IPS-20b (cell line): ENCODE measurements around the gene PANX3.

Experiments
- H3K27ac ChIP-seq: one replicate; pipeline ENCODE4 v1.5.1; 2013; ENCODE audit warnings: low read length
- H3K27me3 ChIP-seq: 2 replicates; pipeline ENCODE4 v1.6.1; 2013; ENCODE audit warnings: mild to moderate bottlenecking, low read length, inconsistent platforms; ENCODE audit not compliant: insufficient read depth
- H3K36me3 ChIP-seq: 2 replicates; pipeline ENCODE4 v1.6.1; 2013; ENCODE audit warnings: low read depth, mild to moderate bottlenecking, inconsistent platforms, low read length, moderate library complexity; ENCODE audit not compliant: insufficient read depth
- H3K4me1 ChIP-seq: 2 replicates; pipeline ENCODE4 v1.6.1; 2013; ENCODE audit warnings: mild to moderate bottlenecking, control low read depth, inconsistent platforms, low read length, moderate library complexity; ENCODE audit not compliant: insufficient read depth
- H3K4me3 ChIP-seq: 2 replicates; pipeline ENCODE4 v1.5.1; 2013; ENCODE audit warnings: mild to moderate bottlenecking, low read length, inconsistent platforms
- H3K9ac ChIP-seq: 2 replicates; pipeline ENCODE4 v1.6.1; 2013; ENCODE audit warnings: low read depth, mild to moderate bottlenecking, inconsistent platforms, low read length, moderate library complexity
- H3K9me3 ChIP-seq: 2 replicates; pipeline ENCODE4 v1.6.1; 2013; ENCODE audit warnings: mild to moderate bottlenecking, low read depth, low read length, inconsistent platforms; ENCODE audit not compliant: insufficient read depth

PANX3 gene

DNA sequence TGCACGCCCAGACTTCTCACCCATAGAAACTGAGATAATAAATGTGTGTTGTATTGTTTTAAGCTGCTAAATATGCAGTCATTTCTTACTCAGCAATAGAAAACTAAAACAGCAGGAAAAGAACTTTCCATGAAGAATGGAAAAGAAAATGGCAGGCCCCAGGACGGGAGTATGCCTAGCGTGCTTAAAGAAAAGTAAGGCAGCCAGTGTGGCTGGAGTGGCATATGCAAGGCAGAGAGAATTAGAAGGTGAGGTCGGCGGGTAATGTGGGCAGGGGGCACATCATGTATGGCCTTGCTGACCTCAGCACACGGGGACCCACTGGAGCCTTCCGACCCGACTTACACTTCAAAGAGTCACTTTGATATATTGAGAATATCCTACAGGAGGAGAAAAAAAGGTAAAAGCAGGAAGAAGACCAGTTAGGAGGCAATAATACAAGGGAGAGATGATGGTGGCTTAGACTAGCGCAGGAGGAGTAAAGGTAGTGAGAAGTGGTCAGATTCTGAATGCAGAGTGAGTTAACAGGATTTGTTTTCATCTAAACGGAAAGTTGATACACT lies 31.9 kb downstream of the PANX3 start:
- H3K36me3 ChIP-seq, result 0 out of 2 replicates have a peak, but pooled peaks cover 10% of the 10 kb centered on the region
- H3K4me1 ChIP-seq, result no peaks in the 10 kb centered on the region
- H3K4me3 ChIP-seq, result no peak overlapping the region
- H3K27me3 ChIP-seq, result no peaks in the 10 kb centered on the region; the same call in 1 of the 2 replicates
- H3K9me3 ChIP-seq, result no peaks in the 10 kb centered on the region
- H3K27ac ChIP-seq, result no peak overlapping the region
- no peak overlapping the region for H3K9ac ChIP-seq

DNA sequence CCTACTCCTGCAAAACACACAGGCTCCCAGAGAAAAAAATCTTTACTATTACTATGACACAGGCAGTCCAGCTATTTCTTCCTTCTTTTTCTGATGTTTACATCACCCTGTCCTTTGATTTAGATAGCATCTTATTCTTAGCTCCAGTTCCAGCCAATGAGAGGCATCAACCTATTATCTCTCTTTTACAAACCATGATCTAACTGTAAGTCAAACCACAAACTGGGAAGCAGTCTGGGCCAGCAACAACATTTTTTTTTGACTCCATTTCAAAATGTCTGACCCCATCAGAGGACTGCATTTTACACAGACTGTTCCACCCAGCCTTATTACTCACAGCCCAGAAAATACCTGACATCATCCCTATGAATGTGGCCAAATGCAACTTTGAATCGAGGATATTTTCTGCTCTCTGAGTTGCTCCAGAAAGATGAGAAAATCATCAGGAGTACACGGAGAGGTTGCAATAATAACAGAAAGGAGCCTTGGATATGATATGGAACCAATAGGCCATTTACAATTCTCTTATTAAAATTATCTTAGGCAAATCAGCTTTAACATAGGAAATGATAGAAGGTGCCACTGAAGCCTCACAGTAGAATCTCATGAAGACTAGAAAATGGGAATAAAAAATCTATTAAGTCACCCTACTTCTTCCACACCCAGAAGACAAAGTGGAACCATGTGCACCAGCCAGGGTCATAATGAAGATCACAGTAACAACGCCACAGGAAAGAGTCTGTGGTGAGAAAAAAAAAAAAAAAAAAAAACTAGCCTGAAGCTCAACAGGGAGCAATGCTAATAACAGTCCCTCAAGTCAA lies 32.6 kb downstream of the PANX3 start:
- no peak overlapping the region for H3K9ac ChIP-seq
- no peaks in the 10 kb centered on the region for H3K4me1 ChIP-seq
- no peaks in the 10 kb centered on the region; the same call in 1 of the 2 replicates for H3K27me3 ChIP-seq
- no peaks in the 10 kb centered on the region for H3K9me3 ChIP-seq
- H3K36me3 ChIP-seq, result 0 out of 2 replicates have a peak, but pooled peaks cover 7% of the 10 kb centered on the region
- no peak overlapping the region for H3K4me3 ChIP-seq
- H3K27ac ChIP-seq, result no peak overlapping the region

DNA sequence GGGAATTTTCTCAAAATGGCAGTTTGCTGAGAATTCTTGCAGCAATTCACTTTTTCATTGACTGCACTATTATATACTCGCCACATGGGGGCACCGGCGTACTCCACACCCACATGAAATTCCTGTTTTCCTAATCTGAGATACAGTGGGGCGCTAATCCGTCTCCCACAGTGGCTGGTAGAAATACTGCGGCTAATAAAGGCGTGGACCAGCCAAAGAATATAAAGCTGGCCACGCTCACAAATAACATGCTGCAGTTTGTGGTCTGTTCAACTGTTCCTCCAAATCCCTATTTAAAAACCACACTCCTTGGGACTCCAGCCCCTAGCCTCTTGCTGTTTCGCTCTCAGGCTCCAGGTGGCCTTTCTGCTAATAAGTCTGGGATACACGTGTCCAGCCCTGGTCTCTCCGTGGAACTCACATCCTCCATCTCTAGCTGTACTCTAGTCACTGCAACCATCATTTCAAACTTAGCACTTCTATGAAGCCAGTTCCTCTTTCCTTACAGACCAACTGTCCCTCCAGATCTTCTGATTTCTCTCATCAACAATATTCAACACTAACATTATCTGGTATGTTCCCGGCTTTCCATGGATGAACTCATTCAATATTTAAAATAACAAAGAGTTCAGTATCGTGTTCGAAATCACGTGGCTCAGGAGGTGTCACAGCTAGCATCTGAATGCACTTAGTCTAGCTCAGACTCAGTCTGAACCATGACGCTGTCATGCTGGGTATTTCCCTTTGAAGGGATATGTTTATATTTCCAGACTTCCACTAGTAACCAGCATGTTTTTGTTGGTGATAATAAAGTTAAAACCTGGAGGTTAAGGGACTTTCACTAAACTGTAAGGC lies 33.4 kb downstream of the PANX3 start:
- Histone ChIP-seq H3K9ac (no peak overlapping the region), H3K9me3 (no peaks in the 10 kb centered on the region), H3K4me1 (no peaks in the 10 kb centered on the region), H3K36me3 (no peaks in the 10 kb centered on the region), H3K27ac (no peak overlapping the region), H3K27me3 (no peaks in the 10 kb centered on the region; the same call in none of the 2 replicates), H3K4me3 (peak overlapping the region; percentile 4; the same call in 1 of the 2 replicates)

DNA sequence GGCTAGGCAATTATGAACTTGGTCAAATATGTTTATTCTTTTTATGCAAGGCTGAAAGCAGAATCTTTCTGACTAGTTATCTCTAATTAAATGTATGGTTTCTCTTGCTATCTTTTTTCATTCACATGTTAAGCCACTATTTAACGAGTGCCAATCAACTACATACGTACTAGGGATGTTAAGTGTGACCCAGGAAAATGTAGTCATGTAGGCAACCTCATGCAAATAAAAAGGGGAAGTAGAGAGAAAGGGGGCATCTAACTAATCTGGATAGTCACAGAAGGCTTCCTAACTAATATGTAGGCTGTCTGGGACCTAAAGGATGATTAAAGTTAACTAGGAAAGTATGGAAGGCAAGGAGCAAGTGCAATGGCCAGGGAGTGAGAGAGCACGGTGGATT lies 34.9 kb downstream of the PANX3 start:
- Histone ChIP-seq H3K27ac (no peak overlapping the region), H3K9me3 (no peaks in the 10 kb centered on the region), H3K4me1 (no peaks in the 10 kb centered on the region), H3K36me3 (no peaks in the 10 kb centered on the region), H3K9ac (no peak overlapping the region), H3K4me3 (no peak overlapping the region), H3K27me3 (no peaks in the 10 kb centered on the region; the same call in none of the 2 replicates)

DNA sequence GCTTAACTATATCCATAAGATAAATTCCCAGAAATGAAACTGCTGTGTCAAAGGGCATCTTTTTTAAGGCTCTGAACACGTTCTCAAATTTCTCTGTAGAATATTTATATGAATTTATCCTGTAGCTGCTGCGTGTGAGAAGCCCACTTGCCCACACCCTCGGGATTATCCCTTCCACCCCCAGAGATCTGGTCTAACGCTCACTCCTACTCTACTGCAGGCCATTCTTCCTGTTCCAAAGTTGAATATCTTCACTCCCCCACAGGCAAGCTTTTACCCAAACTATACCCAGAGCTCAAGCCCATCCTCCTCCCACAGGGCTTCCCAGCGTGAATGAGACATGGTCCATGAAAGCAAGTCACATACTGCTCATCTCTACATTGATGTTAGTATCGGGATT lies 37.4 kb downstream of the PANX3 start:
- no peaks in the 10 kb centered on the region for H3K36me3 ChIP-seq
- H3K9me3 ChIP-seq, result no peaks in the 10 kb centered on the region
- H3K4me1 ChIP-seq, result no peaks in the 10 kb centered on the region
- no peak overlapping the region for H3K4me3 ChIP-seq
- no peak overlapping the region for H3K9ac ChIP-seq
- no peak overlapping the region for H3K27ac ChIP-seq
- H3K27me3 ChIP-seq, result no peaks in the 10 kb centered on the region; the same call in none of the 2 replicates

DNA sequence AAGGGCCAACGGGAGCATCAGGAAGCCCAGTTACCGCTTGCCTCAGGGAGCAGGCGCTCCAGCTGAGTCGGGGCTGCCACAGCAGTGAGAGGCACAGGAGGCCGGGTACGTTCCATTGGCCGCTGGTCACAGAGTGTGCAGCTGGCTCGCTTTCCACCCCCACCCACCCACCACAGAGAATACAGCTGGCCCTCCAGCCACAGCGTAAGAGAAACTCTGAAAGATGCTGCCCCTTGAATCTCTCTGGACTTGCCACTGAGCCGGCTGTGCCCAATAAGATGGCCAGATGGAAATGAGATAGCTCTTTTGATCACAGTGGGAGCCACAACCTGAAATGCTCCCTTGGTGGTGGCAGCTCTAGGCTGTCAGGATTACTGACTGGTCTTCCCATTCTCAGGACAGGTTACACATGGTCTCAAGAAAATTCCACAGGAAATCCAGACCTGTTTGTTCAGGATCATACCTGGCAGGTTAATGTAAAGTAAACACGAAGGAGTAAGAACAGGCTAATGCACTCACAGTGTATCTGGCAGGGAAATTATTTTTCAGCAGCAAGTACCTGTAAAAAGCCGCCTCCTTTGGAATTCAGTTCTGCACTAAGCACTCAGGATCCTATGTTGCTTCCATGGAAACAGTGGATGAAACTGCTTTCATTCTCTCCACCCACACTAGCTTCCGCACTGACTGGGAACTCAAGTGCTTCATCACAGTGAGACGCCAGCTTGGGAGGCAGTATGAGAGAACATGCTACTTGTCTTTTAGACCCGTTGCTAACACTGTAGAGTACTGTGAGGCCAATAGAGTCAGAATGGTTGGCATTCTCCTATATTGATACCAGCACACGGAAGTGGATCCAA lies 45.8 kb downstream of the PANX3 start:
- Histone ChIP-seq H3K9me3 (no peaks in the 10 kb centered on the region), H3K36me3 (no peaks in the 10 kb centered on the region), H3K27ac (no peak overlapping the region), H3K9ac (no peak overlapping the region), H3K27me3 (peaks cover 4% of the 10 kb centered on the region; the same call in 1 of the 2 replicates), H3K4me1 (peaks cover 15% of the 10 kb centered on the region), H3K4me3 (peak overlapping the region; percentile 14; the same call in 1 of the 2 replicates)

DNA sequence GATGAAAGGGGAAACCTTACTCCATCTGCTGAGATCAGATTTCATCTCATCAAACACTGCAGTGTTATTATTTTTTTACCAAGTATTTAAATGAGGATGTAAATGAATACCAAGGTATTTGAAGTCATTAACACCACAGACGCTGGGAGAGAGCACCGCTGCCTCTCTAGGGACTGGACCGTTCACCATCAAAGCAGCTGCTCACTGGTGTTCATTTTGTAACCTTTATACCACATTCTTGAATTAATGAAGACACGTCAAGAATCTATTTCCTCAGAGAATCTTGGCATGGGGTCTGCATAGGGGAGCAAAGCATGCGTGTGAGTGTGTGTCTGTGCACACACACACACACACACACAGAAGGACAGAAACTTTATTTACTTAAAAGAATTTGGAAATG lies 46.7 kb downstream of the PANX3 start:
- Histone ChIP-seq H3K9me3 (no peaks in the 10 kb centered on the region), H3K4me3 (peak overlapping the region; percentile 14; the same call in 1 of the 2 replicates), H3K9ac (no peak overlapping the region), H3K4me1 (peaks cover 15% of the 10 kb centered on the region), H3K27me3 (peaks cover 4% of the 10 kb centered on the region; the same call in 1 of the 2 replicates), H3K27ac (no peak overlapping the region), H3K36me3 (no peaks in the 10 kb centered on the region)

DNA sequence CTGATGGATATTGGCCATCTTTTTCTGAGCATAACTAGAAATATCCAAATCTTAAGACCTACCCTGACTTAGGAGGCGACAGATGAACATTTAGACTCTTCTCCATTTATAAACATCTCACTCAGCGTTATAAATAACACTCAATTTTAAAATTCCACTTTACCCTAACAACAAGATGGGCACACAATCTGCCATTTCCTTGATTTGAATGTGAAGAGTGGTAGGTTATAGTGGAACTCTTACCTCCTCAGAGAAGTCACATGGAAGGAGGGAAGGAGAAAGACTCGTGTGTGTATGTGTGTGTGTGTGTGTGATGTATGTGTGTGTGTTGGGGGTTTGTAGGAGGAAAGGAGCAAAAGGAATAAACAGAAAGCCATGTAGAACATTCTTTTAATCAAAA lies 47.3 kb downstream of the PANX3 start:
- H3K27me3 ChIP-seq, result peaks cover 4% of the 10 kb centered on the region; the same call in 1 of the 2 replicates
- H3K9me3 ChIP-seq, result no peaks in the 10 kb centered on the region
- no peak overlapping the region for H3K9ac ChIP-seq
- peaks cover 15% of the 10 kb centered on the region for H3K4me1 ChIP-seq
- no peak overlapping the region for H3K27ac ChIP-seq
- no peaks in the 10 kb centered on the region for H3K36me3 ChIP-seq
- no peak overlapping the region for H3K4me3 ChIP-seq

DNA sequence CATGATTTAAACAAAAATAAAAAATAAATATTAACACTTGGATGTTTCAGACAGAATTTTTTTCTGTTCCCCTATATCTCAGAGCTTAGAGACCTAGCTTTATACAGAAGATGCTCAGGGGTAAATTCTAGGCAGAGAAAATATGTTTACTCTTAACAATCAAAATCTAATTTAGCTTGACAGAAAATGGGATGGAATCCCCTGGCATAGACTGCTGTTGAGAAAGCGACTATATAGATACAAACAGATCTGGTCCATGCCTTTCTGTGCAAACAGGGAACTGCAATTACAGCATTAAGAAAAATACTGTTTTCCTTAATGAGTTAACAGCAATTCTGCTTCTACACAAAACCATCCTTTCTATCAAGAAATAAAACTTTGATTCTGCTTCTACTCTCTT lies 47.8 kb downstream of the PANX3 start:
- no peaks in the 10 kb centered on the region for H3K36me3 ChIP-seq
- H3K9ac ChIP-seq, result no peak overlapping the region
- H3K4me1 ChIP-seq, result peaks cover 15% of the 10 kb centered on the region
- H3K4me3 ChIP-seq, result no peak overlapping the region
- peaks cover 4% of the 10 kb centered on the region; the same call in 1 of the 2 replicates for H3K27me3 ChIP-seq
- H3K9me3 ChIP-seq, result no peaks in the 10 kb centered on the region
- H3K27ac ChIP-seq, result no peak overlapping the region

DNA sequence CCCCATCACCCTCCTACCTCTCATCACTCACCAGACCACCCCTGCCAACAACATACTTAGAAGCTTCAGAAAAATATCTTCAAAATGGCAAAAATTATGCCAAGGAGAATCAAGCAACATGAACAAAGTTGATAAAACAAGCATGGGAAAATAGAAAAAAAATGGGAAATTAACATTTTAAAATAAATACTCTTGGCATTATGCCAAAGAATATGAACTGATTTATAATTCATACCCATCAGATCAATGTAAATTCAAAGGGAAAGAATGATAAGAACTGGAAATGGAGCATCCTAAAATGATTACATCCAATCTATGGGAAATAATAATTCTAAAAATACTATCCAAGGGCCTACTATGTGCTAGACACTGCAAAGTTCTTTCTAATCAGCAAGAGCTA lies 50.3 kb downstream of the PANX3 start:
- Histone ChIP-seq H3K27me3 (peaks cover 4% of the 10 kb centered on the region; the same call in 1 of the 2 replicates), H3K36me3 (no peaks in the 10 kb centered on the region), H3K9me3 (no peaks in the 10 kb centered on the region), H3K27ac (no peak overlapping the region), H3K4me1 (peaks cover 15% of the 10 kb centered on the region), H3K4me3 (no peak overlapping the region), H3K9ac (no peak overlapping the region)

DNA sequence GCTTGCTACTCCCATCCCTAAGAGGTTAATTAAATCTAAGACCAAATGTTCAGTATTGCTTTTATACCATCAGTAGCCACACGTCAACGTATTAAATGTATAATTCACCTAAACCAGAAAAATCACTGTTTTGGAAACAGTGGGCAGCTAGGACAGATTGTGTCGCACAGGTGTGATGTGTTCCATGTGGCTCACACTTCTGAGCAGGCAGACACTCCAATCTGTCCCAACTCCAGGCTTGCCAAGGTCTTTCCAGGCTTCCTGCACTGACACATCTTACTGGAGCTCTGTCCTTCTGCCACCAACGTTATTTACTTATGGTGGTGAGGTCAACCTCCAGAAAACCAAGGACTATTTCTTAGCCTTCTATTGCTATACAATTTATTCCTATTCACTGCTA lies 50.9 kb downstream of the PANX3 start:
- H3K27ac ChIP-seq, result no peak overlapping the region
- H3K9me3 ChIP-seq, result no peaks in the 10 kb centered on the region
- H3K9ac ChIP-seq, result no peak overlapping the region
- H3K4me3 ChIP-seq, result no peak overlapping the region
- peaks cover 11% of the 10 kb centered on the region for H3K4me1 ChIP-seq
- peaks cover 7% of the 10 kb centered on the region; the same call in 1 of the 2 replicates for H3K27me3 ChIP-seq
- H3K36me3 ChIP-seq, result no peaks in the 10 kb centered on the region
